NCI-H2081 treated with DMSO at 0.1 percent for 48 hours (cell line): ENCODE results near the gene LAMTOR5.
"Not testable (repeated sequence)": the region's sequence is repeated elsewhere in the genome, so short reads cannot be mapped to it uniquely, and the experiment has no call there.

Experiments used
- DNase-seq: peaks from one replicate; lab custom pipeline; 2025; lab: John Stamatoyannopoulos, UW

The LAMTOR5 gene

DNA sequence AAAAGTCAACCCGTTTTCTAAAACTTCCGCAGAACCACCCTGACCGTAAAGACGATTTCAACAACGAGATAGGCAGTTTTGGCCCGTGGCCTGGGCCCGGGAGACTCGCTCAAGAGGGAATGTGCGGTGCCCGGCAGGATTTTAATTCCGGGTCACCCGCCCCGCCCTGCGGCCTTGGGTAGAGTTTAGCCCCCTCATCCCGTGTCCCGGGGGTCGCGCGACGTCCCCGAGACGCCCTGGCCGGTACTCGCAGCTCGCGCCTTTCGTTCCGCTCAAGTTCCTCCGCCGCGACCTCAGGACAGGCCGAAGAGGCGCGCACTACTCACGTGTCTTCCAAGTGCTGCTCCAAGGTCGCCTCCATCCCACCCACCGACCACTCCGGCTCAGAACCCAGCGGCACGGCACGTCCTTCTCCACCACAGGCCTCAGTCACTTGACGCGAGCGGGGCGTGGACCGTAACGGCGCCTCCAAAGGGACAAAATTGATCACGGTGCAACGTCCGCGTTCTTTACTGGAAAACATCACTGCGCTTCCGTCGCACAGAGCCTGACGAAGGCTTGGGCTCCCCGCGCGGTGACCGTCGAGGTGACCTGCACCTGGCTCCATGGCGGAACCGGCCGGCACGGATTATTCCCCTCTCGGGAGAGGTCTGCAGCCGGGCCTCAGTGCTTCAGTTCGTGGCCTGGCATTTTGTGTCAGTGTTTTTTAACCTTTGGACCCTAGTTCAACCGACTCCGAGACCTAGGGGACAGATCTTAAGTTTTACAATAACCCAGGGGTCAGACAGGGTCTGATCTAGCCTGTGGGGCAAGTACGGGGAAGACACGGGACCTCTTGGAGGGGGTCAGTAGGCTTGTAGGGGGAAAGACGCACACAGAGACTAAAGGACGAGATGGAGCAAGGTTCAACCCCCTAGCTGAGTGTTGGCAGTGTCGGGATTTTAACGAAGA, at the start of gene LAMTOR5:
TSS of gene LAMTOR5 (minus strand) at position 435 of the 951 bp plus-strand sequence. CDS start at position 361, 74 bp downstream.
- DNase-seq = peak; percentile 29

DNA sequence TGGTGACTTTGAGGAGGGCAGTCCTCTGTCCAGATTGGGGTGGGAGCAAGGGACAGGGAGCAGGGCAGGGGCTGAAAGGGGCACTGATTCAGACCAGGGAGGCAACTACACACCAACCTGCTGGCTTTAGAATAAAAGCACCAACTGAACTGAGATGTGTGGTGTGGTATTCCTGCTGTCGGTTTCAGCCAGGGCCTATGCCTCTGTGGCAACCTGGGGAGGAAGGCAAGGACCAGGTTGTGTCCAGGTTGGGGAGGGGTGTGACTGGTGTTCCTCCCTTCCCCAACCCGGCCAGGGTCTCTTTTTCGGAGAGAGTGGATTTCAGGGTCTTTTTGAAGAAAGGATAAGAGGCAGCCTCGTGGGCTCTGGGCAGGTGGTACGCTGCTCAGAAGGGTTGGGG, 49.7 kb upstream of the LAMTOR5 start:
- no peak for DNase-seq

GRCh38 chr1:110455151-110455550, 47.7 kb upstream of the LAMTOR5 start:
- DNase-seq = no peak

- no peak for DNase-seq
These were observed 46.8 kb upstream of the LAMTOR5 start for GRCh38 chr1:110454328-110454727.

DNA sequence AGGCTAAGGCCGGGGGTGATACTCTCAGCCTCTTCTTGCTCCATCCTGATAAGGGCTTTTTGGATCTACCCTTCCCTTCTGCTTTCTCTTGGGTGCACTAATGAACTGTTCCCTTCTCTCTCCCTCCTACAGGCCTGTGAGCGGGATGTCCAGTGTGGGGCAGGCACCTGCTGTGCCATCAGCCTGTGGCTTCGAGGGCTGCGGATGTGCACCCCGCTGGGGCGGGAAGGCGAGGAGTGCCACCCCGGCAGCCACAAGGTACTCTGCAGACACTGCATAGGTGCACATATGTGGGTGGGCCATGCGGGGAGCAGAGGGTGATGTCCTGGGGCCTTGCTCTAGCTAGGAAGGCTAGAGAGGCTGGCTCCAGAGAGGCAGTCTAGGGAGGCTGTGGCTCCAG, 46.3 kb upstream of the LAMTOR5 start:
- no peak for DNase-seq

GRCh38 chr1:110452330-110452729, 44.8 kb upstream of the LAMTOR5 start:
- DNase-seq = no peak

DNA sequence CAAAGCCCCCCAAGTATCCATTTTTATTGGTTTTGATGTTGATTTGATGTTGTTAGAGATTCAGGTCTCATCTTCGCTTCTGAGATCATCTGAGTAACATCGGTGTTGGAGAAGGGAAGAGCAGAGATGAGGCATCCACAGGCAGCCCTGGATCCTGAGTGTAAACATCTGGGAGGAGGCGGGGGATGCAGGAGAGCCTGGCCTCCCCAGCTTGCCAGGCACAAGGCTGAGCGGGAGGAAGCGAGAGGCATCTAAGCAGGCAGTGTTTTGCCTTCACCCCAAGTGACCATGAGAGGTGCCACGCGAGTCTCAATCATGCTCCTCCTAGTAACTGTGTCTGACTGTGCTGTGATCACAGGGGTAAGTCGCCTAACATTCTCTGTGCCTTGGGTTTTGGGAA, 43.4 kb upstream of the LAMTOR5 start, which contains the start of gene PROK1:
TSS of gene PROK1 (plus strand) at position 221 of the 400 bp plus-strand sequence. CDS start at position 289, 68 bp downstream.
- DNase-seq = no peak

DNA sequence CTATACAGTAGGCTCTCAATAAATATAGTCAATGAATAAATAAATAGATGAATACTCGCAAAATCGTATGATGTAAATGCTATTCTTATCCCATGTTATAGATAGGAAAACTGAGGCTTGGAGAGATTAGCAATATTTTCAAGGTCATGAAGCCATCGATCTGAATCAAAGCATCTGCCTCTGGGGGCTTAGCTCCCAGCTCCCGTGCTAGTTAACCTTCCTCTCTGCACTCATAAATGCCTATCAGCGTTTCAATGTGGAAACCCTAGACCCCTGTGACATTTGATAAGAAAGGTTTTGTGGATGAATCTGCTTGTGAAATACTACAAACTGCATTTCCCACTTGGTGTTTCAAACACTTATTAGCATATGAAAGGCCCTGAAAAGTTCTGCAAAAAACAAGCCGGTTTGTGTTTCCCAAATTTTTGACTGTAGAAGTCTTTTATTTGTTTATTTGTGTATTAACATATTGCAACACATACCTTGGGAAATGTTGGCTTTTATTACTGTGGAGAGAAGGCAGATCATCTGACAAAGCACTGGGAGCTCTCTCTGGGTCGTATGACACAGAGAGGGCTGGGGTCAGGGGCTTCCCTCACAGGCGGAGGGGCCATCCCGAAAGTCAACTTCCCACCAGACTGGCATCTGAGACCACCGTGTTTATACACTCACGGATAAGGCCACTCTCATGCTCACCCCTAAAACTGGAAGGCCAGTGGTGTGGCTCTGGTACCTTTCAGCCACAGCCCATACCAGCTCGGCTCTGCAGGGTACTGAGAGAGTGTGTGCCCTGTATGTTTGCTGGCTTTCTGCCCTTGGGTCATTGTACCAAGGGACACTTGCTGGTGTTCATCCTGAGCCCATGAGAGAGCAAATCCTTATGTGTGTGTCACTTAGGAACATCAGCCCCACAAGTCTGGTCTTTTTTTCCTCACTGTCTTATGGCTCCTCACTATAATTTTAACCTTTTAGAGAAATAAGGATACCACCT, 42.5 kb upstream of the LAMTOR5 start:
- DNase-seq = no peak

DNA sequence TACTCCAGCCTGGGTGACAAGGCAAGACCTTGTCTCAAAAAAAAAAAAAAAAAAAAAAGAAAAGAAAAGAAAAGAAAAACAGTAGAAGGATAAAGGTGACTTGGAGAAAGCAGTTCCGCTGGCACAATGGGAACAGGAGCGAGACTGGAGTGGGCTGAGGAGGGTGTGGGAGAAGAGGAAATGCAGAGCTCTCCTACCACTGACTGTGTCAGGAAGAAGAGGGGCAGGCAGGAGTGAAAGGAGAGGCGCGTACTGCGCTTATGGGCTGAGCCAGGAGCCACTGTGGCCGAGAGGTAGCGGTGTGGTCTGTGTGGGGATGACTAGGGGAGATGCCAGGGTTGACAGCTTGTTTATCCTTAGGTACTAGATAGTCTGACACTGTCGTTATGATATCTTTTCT, 37.1 kb upstream of the LAMTOR5 start:
- no peak for DNase-seq

DNA sequence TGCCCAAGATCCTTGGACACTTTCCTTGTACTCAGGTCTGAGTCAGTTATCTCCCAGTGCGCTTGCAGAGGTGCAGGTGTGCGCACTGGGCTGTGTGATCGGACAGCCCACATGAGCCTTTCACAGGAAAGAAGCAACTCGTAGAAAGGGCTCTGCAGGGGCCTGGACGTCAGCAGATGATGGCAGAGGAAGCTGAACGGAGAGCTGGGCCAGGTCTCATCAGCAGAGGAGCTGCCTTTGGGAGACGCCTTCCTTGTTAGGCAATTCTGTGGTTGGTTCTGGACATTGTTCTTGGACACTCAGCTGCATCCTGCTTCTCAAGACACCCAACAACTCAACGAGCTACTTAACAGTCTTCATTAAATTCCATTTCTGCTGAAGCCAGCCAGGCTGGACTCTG, 36.0 kb upstream of the LAMTOR5 start:
- no peak for DNase-seq

DNA sequence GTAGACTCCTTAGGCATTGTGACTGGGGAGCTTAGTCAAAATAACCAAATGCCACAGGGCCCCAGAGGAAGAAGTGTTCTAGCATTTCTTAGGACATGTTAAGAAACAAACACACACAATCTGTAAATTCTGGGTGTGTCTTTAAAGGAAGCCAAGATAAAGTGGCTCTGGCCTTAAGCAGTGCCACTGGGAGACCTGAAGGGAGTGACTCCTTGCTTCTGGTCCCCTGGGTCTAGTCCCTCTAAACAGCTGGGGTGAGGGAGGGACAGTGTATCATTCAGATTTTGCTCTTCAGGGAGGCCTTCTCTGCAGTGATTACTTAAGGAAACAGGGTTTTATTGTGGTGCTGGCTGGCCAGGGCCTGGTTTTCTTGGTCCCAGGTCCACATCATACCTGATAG, 34.4 kb upstream of the LAMTOR5 start:
- DNase-seq = no peak

- no peak for DNase-seq
These were observed 33.4 kb upstream of the LAMTOR5 start for GRCh38 chr1:110440877-110441276.

DNA sequence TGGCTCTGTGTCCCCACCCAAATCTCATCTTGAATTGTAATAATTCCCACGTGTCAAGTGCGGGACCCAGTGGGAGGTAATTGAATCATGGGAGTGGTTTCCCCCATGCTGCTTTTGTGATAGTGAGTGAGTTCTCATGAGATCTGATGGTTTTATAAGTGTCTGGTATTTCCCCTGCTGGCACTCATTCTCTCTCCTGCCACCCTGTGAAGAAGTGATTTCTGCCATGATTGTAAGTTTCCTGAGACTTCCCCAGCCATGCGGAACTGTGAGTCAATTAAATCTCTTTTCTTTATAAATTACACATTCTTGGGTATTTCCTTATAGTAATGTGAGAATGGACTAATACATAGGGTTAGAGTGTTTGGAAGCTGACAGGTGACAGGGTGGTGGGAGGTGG, 32.4 kb upstream of the LAMTOR5 start:
- DNase-seq = not testable (repeated sequence)

DNA sequence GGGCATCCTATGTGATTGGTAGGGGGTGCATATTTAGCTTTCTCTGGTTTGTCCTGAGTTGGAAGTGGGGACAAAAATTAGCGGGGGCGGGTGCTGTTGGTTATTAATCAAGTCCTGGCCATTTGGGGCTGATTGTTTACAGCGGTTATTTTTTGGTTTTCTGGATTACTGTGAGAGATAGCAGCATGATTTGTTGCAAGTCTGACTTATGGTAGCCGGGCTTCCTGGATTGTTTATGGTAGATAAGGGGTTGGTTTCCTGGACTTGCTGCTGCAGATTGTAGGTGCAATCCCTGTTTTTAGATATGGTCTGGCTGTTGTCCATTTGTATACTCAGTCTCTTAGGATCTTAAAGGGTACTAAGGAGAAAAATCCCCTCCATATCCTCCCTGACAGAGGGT, 31.4 kb upstream of the LAMTOR5 start:
- no peak for DNase-seq

DNA sequence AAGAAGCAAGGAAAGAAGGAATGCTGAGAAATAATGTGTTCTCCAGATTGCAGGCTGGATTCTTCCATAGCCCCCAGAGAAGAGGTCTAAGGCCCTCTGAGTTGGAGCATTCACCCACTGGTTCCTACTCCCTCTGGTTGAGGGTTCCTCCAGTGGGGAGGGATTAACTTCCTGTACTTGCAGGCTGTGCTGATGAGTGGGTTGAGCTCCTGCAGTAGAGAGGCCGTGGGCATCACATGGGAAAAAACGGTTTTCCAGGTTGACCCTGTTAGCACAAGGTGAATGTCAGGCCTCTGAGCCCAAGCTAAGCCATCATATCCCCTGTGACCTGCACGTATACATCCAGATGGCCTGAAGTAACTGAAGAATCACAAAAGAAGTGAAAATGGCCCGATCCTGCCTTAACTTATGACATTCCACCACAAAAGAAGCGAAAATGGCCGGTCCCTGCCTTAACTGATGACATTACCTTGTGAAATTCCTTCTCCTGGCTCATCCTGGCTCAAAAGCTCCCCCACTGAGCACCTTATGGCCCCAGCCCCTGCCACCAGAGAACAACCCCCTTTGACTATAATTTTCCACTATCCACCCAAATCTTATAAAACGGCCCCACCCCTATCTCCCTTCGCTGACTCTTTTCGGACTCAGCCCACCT, 30.3 kb upstream of the LAMTOR5 start:
- not testable (repeated sequence) for DNase-seq

DNA sequence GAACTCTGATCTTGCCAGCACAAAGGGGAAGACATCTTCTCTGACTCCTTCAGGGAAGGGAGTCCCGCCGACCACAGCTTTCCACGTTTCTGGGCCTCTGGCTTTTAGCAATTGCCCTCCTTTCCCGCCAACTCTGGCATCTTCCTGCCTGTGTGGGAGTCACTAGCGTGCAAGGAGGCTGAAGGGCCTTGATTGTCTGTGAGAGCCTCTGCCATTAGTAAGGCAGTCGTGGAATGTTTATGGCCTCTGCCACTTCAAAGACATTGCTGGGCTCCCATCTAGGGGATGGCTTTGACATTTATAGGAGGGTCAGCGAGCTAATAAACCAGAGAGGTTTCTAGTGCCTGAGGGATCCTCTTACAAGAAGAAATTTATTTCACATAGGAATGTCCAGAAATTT, 29.1 kb upstream of the LAMTOR5 start:
- DNase-seq = no peak

DNA sequence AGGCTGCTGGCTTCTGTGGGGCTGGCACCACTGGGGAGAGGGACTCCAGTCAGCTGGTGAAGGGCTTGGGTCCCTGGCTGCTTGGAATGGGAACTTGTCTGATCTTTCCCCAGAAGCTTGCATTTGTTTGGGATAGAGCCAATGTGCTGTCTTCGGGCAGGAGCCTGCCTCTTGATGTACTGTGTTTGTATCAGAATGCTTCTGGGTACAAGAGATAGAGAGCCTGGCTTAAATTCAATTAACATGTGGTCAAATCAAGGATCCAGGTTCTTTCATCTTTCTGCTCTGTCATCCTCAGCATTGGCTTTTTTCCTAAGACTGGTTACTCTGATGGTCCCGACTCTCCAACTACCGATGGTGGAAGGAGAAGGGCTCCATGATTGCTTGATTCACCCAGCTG, 27.5 kb upstream of the LAMTOR5 start:
- no peak for DNase-seq

GRCh38 chr1:110433803-110434202, 26.3 kb upstream of the LAMTOR5 start:
- DNase-seq = no peak

DNA sequence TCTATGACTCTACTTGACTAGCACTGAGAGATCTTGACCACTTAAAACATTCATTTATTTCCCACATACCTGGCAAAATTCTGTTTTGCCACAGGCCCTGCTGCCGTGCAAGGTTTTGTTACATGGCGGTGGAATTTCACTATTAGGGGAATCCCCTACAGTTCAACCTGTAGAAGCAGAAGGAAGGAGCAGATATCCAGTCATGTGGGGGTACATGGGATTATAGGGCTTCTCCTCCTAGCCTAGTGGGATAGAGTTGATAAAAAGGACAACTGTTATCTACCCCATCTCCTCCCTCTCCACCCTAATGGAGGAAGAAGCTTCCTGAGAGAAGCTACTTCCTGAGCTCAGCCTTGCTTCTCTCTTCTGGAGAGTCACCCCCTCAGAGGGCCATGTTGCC, 25.7 kb upstream of the LAMTOR5 start:
- DNase-seq = no peak

DNA sequence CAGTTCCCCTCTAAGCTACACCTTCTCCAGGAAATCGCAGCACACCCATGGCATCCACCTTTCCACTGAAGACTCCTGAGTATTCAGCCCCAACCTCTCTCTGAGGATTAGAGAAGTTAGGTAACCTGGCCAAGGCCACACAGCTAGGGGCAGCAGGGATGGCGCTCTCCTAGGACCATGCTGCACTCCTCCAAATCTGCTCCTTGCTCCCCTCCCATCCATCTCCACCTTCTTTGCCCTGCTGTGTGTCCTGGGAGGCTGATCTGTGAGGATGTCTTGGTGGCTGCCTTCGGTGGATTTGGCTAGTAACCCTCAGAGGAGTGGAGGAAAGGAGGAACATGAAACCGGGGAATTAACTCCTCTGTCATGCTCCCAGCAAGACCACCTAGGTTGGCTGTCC, 23.4 kb upstream of the LAMTOR5 start:
- no peak for DNase-seq

- DNase-seq = no peak
These were observed 22.9 kb upstream of the LAMTOR5 start for GRCh38 chr1:110430366-110430765.

DNA sequence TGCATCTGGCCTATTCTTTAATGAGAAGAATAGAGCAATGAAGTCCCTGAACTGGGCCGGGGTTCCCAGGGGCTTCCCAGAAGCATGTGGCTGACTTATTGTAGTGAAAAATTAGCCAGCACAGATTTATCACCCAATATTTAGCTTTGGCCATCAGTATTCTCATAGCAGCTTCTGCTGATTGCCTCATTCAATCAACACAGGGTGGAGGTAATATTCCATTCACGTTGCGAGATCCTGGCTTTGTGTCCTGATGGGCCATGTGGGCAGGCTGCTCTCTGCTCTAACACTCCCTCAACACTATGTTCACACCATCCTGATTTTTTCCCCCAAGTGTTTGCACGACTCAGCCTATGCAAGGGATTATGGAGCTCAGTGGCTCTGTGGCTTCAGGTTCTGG, 21.5 kb upstream of the LAMTOR5 start:
- no peak for DNase-seq
